VCaP (cell line): ENCODE results near the gene CCDC116.

Source experiments
- H3K27ac ChIP-seq: fragments of 450-650 bp; 2 replicates; pipeline ENCODE4 v1.5.1; 2017
- TF ChIP-seq, protein P1 (sequence below): fragments of 450-650 bp; conservative IDR thresholded peaks from 2 replicates; pipeline ENCODE4 v1.5.1; 2017; ENCODE audit warnings: mild to moderate bottlenecking, moderate library complexity

CCDC116 gene

DNA sequence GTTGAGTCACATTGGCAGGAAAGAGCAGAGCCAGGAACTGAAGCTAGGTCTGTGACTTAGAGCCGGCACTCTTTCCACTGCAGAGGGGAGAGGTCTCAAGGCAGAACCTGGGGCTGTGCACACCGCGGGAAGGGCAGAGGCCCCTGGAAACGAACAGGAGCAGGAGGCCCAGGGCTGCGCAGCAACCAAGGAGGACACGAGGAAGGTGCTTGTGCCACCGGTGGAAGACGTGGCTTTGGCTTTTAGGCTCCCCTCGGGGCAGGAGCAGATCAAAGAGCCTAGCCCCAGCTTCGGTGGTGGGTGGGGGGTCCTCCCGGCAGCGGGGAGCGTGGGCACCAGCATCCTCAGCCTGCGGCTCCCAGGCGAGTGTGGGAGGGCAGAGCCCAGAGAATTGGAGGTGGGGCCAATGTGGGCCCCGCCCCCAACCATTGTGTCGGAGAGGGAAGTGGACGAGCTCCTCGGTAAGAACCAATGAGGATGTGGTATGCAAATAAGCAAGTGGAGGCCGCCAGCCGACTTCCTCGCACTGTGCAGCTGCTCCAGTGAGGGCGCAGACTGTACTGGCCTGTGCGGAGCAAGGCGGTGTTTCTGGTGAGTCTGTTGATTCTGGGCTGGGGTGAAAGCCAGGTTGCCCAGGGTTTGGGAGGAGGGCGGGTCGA lies at the start of gene CCDC116:
Gene CCDC116, plus strand, starts transcription at position 524 of the 659 bp plus-strand sequence. CDS start 422 bp downstream, outside the sequence.
- TF ChIP-seq, protein P1, sequence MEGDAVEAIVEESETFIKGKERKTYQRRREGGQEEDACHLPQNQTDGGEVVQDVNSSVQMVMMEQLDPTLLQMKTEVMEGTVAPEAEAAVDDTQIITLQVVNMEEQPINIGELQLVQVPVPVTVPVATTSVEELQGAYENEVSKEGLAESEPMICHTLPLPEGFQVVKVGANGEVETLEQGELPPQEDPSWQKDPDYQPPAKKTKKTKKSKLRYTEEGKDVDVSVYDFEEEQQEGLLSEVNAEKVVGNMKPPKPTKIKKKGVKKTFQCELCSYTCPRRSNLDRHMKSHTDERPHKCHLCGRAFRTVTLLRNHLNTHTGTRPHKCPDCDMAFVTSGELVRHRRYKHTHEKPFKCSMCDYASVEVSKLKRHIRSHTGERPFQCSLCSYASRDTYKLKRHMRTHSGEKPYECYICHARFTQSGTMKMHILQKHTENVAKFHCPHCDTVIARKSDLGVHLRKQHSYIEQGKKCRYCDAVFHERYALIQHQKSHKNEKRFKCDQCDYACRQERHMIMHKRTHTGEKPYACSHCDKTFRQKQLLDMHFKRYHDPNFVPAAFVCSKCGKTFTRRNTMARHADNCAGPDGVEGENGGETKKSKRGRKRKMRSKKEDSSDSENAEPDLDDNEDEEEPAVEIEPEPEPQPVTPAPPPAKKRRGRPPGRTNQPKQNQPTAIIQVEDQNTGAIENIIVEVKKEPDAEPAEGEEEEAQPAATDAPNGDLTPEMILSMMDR, result no peak

GRCh38 chr22:21582801-21583740 lies 49.5 kb upstream of the CCDC116 start:
- peak overlapping the region; percentile 82 for H3K27ac ChIP-seq
- TF ChIP-seq, protein P1, result no peak

More for the DNA sequence above, at the start of gene CCDC116:
- no peak within 1 kb of the TSS for H3K27ac ChIP-seq

DNA sequence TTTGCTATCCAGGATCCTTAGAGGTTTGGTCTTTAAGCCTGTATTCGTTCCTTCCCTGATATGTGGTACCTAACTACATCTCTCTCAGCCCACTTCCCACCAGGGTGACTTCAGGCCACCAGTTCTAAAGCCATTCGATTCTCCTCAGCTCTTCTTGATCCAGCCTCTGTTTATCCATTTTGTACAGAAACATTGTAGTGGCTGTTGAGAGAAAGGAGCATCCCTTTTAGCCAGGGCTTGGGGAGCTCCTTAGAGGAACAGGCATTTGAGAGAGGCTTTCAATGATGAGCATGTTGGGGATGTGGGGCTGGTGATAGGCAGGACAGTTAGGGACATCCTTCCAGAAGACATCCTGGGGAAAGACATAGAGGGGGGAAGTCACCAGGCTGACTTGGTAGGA lies 47.2 kb upstream of the CCDC116 start:
- TF ChIP-seq, protein P1, result no peak
- peak overlapping the region; percentile 82; the same call in 1 of the 2 replicates for H3K27ac ChIP-seq

DNA sequence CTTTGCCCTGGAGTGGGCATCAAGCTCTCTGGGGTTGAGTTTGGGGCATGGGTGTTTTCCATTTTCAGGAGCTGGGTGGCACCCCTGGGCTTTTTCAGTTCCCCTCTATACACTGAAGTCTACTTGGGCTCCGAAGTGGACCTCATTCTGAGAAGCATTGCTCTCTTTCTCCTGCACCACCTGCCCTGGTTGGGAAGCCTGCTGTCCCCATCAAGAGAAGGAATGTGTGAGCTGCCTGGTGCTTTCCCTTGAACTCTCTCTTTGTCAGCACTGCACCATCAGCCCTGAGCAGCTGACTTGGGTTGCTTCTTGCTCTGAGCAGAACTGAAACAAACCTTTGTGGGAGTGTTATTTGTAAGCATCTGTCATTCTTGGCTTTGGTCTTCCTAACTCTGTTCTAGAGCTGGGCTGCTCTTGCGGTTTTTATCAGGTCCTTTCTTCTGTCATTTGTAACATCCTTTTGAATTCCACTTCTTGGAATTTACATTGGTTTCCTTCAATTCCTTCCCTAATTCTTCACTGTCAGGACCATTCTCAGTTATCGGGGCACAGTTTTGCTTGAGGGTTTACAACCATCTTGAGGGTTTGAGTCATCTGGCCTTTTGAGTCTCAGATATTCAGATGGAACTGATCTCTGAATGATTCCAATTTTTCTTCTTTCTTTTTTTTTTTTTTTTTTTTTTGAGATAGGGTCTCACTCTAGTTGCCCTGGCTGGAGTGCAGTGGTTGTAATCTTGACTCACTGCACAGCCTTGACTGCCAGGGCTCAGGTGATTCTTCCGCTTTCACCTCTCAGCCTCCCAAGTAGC lies 44.6 kb upstream of the CCDC116 start:
- H3K27ac ChIP-seq, result no peak overlapping the region
- TF ChIP-seq, protein P1, result no peak

GRCh38 chr22:21589396-21589795 lies 43.2 kb upstream of the CCDC116 start:
- H3K27ac ChIP-seq, result no peak overlapping the region
- TF ChIP-seq, protein P1, result no peak

- TF ChIP-seq, protein P1, result no peak
- peak overlapping the region; percentile 47 for H3K27ac ChIP-seq
Observed at GRCh38 chr22:21590809-21591641, 41.5 kb upstream of the CCDC116 start.
